Tongue (tissue), 2 donors: ENCODE data around the gene MYL10. TPM values are rescaled to one million over a fixed set of nuclear protein-coding genes. Genes with fewer than 3 reads are reported as not detected.

Experiments used
- DNase-seq: peaks from one replicate; pipeline ENCODE4 v3.0.0-alpha.2; 2015
- total RNA-seq: library from RNA; depleted of rRNA; stranded (reverse); fragments of >200 nt; gene quantifications from one replicate; pipeline ENCODE4 v1.2.3, GENCODE V29; 2014

The MYL10 gene
- total RNA-seq, result 20.9 TPM

GRCh38 chr7:101629171-101629570, at the start of gene MYL10:
MYL10 (minus strand) TSS chr7:101629296; CDS start chr7:101629118, 178 bp downstream.
- peak; percentile 64 for DNase-seq

- no peak for DNase-seq
Measured at GRCh38 chr7:101678658-101679057, 49.6 kb upstream of the MYL10 start.

- no peak for DNase-seq
Measured at GRCh38 chr7:101677797-101678479, 48.8 kb upstream of the MYL10 start.

DNA sequence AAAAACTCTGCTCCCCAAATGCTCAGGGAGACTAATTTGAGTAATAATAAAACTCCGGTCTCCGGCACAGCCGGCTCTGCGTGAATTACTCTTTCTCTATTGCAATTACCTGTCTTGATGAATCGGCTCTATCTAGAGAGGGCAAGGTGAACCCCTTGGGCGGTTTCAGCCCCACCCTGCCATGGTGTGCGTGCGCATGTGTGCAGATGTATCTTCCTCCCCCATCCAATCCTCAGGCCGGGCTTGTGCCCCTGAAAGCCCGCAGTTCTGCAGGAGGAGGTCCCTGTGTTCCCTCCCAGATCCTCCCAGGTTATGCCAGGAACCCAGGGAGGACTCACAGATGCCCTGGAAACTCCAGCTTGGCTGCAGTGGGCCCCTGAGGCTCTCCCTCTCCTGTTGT, 48.3 kb upstream of the MYL10 start:
- DNase-seq, result no peak

DNA sequence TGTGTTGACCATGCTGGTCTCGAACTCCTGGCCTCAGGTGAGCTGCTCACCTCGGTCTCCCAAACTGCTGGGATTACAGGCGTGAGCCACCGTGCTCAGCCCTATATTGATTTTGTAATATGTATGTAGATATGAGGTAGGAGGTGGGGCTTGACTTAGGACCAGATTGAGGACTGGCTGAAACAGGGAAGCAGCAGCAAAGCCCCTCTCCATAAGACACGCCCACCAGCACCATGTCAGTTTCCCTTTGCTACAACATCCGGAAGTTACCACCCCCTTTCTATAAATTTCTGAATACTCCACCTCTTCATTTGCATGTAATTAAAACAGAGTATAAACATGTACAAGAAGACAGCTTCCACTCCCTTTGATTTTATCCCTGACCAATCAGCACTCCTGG, 47.9 kb upstream of the MYL10 start:
- DNase-seq, result no peak

DNA sequence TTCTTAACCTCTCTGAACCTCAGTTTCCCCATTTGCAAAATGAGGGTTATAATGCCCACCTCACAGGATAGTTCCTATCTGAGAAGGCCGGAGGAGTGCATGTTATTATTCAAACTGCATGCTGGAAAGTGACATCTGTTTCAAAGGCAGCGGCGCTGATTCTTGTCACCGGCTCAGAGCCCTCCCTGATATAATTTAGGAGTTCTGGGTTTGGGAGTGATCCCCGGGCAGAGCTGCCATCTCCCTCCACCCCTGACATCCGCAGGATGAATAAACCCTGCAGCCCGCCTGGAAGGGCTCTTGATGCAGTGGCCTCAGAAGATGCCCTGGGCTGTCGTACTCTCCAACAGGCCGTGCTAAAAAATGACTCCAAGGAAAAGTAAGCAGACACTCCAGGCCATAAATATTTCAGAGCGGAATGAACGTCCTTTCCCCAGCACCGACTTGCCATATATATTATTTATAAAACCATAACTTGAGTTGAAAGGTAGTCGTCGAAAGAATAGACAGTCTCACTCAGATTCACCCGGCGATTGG, 47.0 kb upstream of the MYL10 start:
- DNase-seq, result no peak

DNA sequence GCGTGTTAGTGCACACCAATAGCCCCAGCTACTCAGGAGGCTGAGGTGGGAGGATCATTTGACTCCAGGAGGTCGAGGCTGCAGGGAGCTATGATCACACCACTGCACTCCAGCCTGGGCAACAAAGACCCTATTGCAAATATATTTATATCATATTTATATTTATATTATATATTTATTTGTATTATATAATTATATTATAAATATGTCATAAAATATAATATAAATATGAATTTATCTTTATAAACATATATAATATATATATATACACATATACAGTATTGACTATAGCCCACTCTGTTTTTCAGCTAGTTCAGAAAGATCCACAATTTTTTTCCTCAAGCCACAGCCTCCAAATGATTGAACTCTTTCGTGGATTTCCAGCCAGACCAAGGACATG, 45.3 kb upstream of the MYL10 start:
- DNase-seq, result no peak

DNA sequence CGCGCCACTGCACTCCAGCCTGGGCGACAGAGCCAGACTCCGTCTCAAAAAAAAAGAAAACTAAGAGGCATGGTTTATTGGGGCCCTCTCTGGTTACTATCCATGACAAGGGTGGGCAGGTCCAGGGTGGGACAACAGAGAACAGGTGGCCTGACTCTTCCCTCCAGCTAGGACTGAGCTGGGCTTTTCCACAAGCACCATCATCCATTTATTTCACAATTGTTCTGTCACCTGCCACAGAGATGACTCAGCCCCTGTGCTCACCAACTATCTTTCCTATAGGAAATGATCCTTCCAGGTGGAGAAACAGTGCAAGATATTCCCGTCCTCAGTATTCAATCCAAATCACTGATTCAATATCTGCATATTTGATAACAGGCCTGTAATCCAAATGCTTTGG, 44.9 kb upstream of the MYL10 start:
- no peak for DNase-seq

DNA sequence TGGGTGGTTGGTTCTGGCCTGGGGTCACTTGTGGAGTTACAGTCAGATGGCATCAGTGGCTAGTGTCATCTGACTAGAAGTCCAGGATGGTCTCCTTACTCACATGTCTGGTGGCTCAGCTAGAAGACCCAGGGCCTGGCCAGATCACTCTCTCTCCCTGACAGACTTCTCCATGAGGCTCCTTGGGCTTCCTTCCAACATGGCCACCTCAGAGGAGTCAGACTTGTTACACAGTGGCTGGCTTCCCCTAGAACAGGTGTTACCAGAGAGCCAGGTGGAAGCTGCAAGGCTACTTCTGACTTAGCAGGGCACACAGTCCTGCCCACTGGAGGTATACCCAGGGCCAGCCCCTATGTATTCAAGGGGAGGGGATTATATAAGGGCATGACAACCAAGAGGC, 44.2 kb upstream of the MYL10 start:
- DNase-seq, result no peak

- peak; percentile 73 for DNase-seq
Measured at GRCh38 chr7:101671371-101672356, 42.6 kb upstream of the MYL10 start.

- no peak for DNase-seq
Measured at GRCh38 chr7:101669307-101669706, 40.2 kb upstream of the MYL10 start.

DNA sequence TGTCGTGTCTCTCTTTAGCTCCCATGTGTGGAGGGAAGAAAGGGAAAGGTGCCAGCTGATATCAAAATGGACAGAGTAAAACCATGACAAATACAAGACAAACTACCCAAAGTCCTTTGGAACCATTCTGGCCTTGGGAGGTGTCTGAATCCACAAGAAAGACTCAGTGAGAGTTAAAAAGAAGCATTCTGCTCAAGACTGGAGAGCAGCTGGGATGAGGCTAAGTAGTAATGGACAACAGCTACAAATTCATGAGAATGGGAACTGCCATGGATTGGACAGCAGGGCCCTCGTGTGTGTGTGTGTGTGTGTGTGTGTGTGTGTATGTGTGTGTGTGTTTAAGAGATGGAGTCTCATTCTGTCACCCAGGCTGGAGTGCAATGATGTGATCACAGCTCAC, 39.6 kb upstream of the MYL10 start:
- DNase-seq, result no peak

DNA sequence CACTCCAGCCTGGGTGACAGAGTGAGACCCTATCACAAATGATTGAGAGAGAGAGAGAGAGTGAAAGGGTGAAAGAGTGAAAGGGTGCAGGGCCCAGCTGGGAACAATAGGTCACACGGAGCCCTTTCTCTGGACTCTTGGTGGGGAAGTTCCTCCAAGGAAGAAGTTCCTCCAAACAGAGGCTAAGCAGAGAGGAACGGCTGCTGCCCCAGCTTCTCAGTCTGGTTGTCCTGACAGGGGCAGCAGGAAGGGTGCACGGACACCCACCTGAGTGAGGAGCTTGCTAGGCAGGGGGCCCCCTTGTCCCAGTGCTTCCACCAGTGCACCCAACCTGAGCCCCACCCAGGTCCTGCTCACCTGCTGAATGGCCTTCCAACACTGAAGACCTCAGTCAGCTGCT, 38.8 kb upstream of the MYL10 start:
- DNase-seq, result no peak

DNA sequence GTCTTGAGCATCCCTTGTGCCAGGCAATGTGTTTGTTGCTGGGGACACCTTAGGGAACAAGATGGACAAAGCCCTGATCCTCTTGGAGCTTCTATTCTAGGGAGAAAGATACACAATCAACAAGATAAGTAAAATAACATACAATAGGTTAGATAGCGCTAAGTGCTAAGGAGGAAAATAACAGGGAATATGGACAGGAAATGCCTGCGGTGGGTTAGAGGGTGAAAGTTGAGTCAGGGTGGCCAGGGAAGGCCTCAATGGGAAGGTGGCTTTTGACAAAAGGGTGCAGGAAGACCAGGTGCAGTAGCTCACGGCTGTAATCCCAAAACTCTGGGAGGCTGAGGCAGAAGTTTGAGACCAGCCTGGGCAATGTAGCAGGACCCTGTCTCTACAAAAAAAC, 38.3 kb upstream of the MYL10 start:
- DNase-seq, result no peak

DNA sequence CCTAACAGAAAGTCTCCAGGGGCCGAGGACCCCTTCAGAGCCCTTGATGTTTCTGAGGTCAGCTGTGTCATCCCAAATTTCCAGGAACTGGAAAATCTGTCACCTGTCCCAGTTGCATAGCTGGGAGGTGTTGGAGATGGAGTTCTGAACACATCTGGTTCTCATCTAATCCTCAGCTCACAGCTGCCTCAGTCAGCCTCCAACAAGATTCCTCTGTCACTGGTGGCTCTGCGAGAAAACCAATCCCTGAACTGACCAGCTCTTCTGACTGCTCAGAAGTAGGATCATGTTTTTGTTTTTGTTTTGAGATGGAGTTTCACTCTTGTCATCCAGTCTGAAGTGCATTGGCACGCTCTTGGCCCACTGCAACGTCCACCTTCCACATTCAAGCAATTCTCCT, 37.6 kb upstream of the MYL10 start:
- peak; percentile 79 for DNase-seq

DNA sequence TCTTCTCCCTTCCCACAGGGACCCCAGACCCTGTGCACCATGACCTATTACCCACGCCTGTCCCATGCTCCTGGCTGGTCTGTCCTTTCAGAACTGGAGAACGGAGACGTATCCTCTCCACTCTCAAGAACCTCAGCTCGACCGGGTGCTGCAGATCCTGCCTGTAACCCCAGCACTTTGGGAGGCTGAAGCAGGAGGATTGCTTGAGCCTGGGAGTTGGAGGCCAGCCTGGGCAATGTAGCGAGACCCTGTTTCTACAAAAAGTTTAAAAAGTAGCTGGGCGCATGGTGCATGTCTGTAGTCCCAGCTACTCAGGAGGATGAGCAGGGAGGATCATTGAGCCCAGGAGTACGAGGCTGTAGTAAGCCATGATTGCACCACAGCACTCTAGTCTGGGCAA, 37.2 kb upstream of the MYL10 start:
- no peak for DNase-seq

DNA sequence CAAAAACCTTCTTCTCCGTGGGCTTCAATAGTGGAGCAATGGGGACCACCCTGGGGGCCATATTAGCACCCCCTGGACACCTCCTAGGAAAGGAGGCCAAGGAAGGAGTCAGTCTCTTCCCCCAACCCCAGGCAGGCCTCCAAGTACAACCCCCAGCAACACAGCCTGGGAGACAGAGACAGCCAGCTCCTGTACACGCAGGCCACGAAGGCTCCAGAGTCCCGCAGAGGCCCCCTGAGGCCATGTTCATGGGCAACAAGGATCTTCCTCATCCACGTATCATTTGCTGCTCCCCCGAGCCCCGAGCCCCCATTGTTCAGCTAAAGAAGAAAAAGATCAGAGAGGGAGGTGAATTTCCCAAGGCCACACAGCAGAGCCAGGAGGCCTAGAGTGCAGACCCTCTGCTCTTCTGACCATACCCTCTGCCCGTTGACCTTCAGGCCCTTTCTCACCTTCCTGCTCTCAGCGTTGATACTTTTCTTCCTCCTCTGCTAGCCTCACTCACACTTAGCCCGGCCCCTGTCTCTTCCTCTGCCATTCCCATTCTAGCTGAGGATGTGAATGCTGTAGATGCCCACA, 35.9 kb upstream of the MYL10 start:
- DNase-seq, result no peak

GRCh38 chr7:101664436-101664835, 35.3 kb upstream of the MYL10 start:
- DNase-seq, result no peak

GRCh38 chr7:101663747-101664146, 34.7 kb upstream of the MYL10 start:
- no peak for DNase-seq

DNA sequence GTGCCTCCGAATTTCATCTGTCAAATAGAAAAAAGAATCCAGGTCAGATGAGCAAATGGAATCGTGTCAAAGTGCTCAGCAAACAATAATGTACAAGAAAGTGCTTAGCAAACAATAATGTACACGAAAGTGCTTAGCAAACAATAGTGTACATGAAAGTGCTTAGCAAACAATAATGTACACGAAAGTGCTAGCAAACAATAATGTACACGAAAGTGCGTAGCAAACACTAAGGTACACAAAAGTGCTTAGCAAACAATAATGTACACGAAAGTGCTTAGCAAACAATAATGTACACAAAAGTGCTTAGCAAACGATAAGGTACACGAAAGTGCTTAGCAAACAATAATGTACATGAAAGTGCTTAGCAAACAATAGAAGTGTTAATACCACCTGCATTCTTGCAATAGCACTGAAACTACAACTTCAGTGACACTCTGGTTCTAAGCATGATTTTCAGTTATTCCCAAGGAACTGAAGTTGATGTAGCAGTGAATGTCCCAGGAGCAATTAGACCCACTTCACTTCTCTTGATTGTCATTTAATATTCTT, 33.4 kb upstream of the MYL10 start:
- DNase-seq, result no peak

DNA sequence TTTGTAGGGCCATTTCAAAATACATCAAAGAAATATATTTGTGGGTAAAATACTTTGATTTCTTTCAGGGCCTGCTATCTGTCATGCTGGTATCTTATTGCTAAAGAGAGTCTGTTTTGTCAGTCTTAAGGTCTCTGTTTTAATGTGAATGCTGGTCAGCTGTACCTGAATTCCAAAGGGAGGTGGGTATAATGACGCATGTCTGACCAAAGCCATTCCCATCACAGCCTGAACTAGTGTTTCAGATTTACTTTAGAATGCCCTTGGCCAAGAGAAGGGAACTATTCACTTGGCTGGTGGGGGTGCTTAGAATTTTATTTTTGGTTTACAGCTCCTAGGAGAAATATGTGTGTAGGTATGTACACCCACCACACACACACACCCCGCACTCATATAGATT, 30.6 kb upstream of the MYL10 start:
- DNase-seq, result no peak

DNA sequence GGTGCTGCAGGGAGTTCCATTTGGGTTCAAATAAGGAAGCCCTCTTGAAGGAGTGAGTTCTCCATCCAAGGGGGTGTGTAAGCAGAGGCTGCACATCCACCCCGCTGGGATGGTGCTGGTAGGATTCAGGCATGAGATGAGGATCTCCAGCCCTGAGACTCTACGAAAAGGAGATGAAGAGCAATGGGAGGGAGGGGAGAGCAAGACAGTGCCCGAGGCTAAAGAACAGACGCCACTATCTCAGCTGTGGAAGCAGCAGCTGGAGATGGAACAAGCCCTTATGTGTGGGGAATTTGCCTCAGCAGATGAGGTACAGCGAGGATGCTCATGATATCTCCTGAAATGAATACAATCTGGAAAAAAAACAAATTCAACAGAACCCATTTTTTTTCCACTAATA, 28.1 kb upstream of the MYL10 start:
- DNase-seq, result no peak

GRCh38 chr7:101651112-101651511, 22.0 kb upstream of the MYL10 start:
- DNase-seq, result no peak
